Epithelial cell of umbilical artery (primary cell): ENCODE results near the gene DES. TPM values are rescaled to one million over a fixed set of nuclear protein-coding genes. Genes with fewer than 3 reads are reported as not detected.

ENCODE experiments used
- total RNA-seq: library from RNA; depleted of rRNA; stranded (reverse); fragments of >200 nt; gene quantifications from 2 replicates; pipeline ENCODE4 v1.2.3, GENCODE V29; 2014

The DES gene
- under 0.01 and 1.2 TPM in 2 replicates for total RNA-seq

DNA sequence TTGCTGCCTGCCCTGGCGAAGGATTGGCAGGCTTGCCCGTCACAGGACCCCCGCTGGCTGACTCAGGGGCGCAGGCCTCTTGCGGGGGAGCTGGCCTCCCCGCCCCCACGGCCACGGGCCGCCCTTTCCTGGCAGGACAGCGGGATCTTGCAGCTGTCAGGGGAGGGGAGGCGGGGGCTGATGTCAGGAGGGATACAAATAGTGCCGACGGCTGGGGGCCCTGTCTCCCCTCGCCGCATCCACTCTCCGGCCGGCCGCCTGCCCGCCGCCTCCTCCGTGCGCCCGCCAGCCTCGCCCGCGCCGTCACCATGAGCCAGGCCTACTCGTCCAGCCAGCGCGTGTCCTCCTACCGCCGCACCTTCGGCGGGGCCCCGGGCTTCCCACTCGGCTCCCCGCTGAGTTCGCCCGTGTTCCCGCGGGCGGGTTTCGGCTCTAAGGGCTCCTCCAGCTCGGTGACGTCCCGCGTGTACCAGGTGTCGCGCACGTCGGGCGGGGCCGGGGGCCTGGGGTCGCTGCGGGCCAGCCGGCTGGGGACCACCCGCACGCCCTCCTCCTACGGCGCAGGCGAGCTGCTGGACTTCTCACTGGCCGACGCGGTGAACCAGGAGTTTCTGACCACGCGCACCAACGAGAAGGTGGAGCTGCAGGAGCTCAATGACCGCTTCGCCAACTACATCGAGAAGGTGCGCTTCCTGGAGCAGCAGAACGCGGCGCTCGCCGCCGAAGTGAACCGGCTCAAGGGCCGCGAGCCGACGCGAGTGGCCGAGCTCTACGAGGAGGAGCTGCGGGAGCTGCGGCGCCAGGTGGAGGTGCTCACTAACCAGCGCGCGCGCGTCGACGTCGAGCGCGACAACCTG, at the start of gene DES:
TSS of gene DES (plus strand) at position 223 of the 857 bp plus-strand sequence. CDS start at position 309, 86 bp downstream.

DNA sequence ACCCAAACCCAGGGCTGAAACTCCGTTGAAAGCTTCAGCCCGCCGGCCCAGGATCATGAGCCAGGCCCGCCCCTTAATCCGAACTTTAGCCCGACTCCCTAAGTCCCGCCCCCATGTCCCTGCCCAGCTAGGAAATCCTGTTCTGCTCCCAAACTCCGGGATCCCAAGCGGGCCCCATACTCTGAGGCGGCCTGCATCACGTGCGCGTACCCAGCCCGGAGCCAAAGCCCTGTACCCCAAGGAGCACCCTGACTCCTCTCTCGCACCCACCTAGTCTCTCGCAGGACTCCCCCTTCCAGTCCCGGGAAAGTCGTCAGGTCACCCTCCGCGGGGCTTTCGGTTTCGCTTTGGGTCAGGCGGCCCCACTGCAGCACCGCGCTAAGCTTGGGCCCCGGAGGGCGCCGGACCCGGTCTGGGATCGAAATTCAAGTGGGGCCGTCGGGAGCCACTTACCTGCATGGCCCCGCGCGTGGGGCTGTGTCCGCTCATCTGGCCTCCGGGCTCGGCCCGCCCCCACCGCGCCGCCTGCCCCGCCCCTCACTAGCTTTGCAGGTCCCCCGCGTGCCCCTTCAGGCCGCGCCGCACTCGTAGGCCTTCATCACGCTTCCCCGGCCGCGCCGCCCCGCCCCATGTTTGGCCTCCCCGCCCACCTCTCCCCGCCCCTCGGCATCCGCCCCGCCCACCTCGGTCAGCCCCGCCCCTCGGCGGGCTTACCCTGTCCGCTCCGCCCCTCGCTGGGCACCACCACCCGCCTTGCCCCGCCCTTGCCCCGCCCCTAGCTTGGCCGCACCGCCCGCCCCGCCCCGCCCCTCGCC, 30.7 kb upstream of the DES start, which contains the start of gene DNPEP:
TSS of gene DNPEP (minus strand) at position 607 of the 815 bp plus-strand sequence. CDS start at position 489, 118 bp downstream.

DNA sequence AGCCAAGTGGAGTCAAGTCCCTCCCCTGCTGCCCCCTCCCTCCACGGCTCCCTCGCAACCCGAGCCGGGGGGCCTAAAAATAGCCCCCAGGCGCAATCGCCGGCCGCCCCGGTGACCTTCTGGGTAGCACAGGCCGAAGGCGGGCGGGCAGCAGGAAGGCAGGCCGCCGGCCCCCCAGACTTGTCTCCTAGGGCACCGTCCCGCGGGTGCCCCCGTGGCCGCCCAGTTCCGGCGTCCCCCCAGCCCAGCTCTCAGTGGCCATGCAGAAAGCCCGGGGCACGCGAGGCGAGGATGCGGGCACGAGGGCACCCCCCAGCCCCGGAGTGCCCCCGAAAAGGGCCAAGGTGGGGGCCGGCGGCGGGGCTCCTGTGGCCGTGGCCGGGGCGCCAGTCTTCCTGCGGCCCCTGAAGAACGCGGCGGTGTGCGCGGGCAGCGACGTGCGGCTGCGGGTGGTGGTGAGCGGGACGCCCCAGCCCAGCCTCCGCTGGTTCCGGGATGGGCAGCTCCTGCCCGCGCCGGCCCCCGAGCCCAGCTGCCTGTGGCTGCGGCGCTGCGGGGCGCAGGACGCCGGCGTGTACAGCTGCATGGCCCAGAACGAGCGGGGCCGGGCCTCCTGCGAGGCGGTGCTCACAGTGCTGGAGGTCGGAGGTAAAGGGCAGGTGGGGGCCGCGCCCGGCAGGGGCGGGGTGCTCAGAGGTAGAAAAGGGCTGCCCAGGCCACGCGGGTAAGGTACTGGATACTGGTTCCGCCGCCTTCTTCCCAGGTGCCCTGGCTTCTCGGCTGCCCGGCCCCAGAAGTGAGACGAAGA, 16.7 kb downstream of the DES start, which contains the start of gene SPEG:
TSS of gene SPEG (plus strand) at position 126 of the 808 bp plus-strand sequence. CDS start at position 261, 135 bp downstream.

Other genes starting within 250 kb of the DES start
- 0.65 and 1.1 TPM in 2 replicates for gene SLC23A3, start 248.3 kb upstream of the DES start, total RNA-seq
- gene CNPPD1, start 241.5 kb upstream of the DES start, total RNA-seq: 15.3 and 19.3 TPM in 2 replicates
- gene RETREG2, start 240.1 kb upstream of the DES start, total RNA-seq: 40.9 and 60.9 TPM in 2 replicates
- 21.4 and 21.6 TPM in 2 replicates for gene ZFAND2B, start 211.6 kb upstream of the DES start, total RNA-seq
- gene ABCB6, start 199.4 kb upstream of the DES start, total RNA-seq: 23.7 and 44.2 TPM in 2 replicates
- gene ATG9A, start 188.7 kb upstream of the DES start, total RNA-seq: 31.2 and 31.5 TPM in 2 replicates
- gene ANKZF1, start 188.6 kb upstream of the DES start, total RNA-seq: 17.2 and 23.1 TPM in 2 replicates
- gene GLB1L, start 172.9 kb upstream of the DES start, total RNA-seq: 4.0 and 6.2 TPM in 2 replicates
- 23.7 and 42.6 TPM in 2 replicates for gene STK16, start 172.9 kb upstream of the DES start, total RNA-seq
- not detected in 2 replicates for gene TUBA4B, start 165.1 kb upstream of the DES start, total RNA-seq
- gene TUBA4A, start 164.5 kb upstream of the DES start, total RNA-seq: 5.3 and 8.8 TPM in 2 replicates
- 13.2 and 13.3 TPM in 2 replicates for gene DNAJB2, start 139.0 kb upstream of the DES start, total RNA-seq
- gene PTPRN, start 109.0 kb upstream of the DES start, total RNA-seq: under 0.01 and 1.5 TPM in 2 replicates
- not detected in 2 replicates for gene RESP18, start 85.6 kb upstream of the DES start, total RNA-seq
- gene DNPEP, start 30.5 kb upstream of the DES start, total RNA-seq: 47.4 and 60.8 TPM in 2 replicates
- gene SPEG, start 16.5 kb downstream of the DES start, total RNA-seq: 0.30 and 0.32 TPM in 2 replicates
- gene GMPPA, start 80.5 kb downstream of the DES start, total RNA-seq: 39.3 and 46.4 TPM in 2 replicates
- not detected in 2 replicates for gene ASIC4, start 96.1 kb downstream of the DES start, total RNA-seq
- 0.97 and 5.5 TPM in 2 replicates for gene CHPF, start 125.4 kb downstream of the DES start, total RNA-seq
- not detected in 2 replicates for gene TMEM198, start 125.7 kb downstream of the DES start, total RNA-seq
- 13.0 and 13.2 TPM in 2 replicates for gene OBSL1, start 153.2 kb downstream of the DES start, total RNA-seq
- gene INHA, start 153.9 kb downstream of the DES start, total RNA-seq: not detected in 2 replicates
- 5.8 and 7.3 TPM in 2 replicates for gene STK11IP, start 179.5 kb downstream of the DES start, total RNA-seq
- under 0.01 TPM in 1 of 2 replicates, not detected in the other for gene SLC4A3, start 209.3 kb downstream of the DES start, total RNA-seq